ENCODE results near the gene FARS2. TPM values are rescaled to one million over a fixed set of nuclear protein-coding genes. Genes with fewer than 3 reads are reported as not detected.

FARS2 gene
- total RNA-seq, 1 experiment from 2014 or later: 17.8 TPM

DNA sequence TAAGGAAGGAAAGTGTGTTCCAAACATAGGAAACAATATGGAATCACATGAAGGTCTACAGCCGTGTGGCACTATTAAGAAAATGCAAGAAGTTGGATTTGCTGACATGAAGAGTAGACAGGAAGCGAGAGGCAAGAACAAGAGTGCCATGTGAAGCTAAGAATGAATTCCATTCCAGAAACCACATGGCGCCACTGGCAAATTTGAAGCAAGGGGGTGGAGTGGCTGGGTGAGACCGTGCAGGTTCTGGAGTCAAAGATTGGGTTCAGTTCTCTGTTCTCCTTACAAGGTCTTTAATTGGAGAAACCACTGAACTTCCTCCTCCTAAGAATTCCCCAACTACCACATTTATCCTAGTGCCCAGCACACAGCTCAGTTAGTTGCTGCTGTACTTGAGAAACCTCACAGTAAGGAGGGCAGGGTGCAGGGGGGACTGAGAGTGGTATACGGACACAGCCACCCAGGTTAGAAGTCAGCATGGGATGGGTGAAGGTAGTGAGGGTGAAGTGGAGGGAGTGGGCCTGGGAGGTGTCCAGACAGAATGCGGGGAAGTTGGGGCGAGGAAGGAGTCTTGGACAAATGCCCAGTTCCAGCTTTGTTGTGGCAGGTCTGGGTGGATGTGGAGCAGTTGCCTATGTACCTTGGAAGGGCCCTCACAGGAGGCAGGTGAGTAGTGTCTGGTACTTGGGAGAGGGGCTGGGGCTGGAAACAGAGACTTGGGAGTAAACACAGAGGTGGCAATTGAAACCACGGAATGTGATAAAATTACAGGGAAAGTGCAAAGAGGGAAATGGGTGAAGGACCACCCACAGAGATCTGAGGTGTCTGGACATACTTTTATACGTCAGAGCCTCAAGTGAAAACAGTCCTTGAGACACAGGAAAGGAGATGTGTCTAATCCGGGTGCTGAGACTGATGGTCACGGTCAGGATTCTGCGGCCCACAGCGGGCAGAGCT is 14.9 kb upstream of the FARS2 start:
- H3K4me1 ChIP-seq (ENCODE audit: insufficient read depth, low read length, poor library complexity, severe bottlenecking): peaks cover 13% of the 10 kb centered on the region
- no peak overlapping the region for H3K4me3 ChIP-seq (ENCODE audit: low read depth, low read length, poor library complexity, severe bottlenecking)
- TF ChIP-seq EZH2 (IDR thresholded peaks at IDR 0.05; ENCODE audit: borderline replicate concordance, low read depth, low read length, poor library complexity, severe bottlenecking): no peak
- TF ChIP-seq, protein P1, sequence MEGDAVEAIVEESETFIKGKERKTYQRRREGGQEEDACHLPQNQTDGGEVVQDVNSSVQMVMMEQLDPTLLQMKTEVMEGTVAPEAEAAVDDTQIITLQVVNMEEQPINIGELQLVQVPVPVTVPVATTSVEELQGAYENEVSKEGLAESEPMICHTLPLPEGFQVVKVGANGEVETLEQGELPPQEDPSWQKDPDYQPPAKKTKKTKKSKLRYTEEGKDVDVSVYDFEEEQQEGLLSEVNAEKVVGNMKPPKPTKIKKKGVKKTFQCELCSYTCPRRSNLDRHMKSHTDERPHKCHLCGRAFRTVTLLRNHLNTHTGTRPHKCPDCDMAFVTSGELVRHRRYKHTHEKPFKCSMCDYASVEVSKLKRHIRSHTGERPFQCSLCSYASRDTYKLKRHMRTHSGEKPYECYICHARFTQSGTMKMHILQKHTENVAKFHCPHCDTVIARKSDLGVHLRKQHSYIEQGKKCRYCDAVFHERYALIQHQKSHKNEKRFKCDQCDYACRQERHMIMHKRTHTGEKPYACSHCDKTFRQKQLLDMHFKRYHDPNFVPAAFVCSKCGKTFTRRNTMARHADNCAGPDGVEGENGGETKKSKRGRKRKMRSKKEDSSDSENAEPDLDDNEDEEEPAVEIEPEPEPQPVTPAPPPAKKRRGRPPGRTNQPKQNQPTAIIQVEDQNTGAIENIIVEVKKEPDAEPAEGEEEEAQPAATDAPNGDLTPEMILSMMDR (conservative IDR thresholded peaks at IDR 0.05; ENCODE audit: low read depth, low read length): no peak
- ChIA-PET CTCF (no interaction called here), POLR2A (ENCODE audit: low non-redundant PET) (no interaction called here)
- H3K9me3 ChIP-seq (ENCODE audit: low read depth, low read length, poor library complexity, severe bottlenecking): no peaks in the 10 kb centered on the region
- H3K36me3 ChIP-seq (ENCODE audit: insufficient read depth, low read length, poor library complexity, severe bottlenecking): peaks cover 3% of the 10 kb centered on the region
- no peaks in the 10 kb centered on the region for H3K27me3 ChIP-seq (replicated peaks; ENCODE audit: insufficient read depth, low read depth, low read length, poor library complexity)
- peak; percentile 15 for DNase-seq (ENCODE audit: low spot score)
- BruUV-seq (replicated peaks): no TSS peak
- intact Hi-C loops (cut with micrococcal nuclease; ENCODE audit: unreplicated experiment): no loop called here
- no peak overlapping the region for H3K27ac ChIP-seq (ENCODE audit: low read depth, low read length, poor library complexity, severe bottlenecking)

DNA sequence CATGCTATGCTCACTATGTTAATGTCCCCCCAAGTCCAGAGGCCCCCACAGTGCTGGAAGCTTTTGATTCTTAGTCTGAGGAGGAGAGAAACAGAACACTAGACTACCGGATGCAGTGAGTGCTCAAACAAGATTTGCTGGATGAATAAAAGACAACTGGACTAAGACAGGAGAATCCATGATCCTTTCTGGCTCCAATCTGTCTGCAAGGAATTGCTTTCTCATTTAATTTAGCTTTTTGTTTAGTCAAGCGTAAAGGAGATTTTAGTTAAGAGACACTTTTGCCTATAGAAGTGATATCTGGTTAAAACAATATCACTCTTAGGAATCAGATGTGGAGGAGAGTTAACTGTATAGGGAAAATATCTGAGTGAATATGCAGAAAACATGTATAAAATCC is 14.1 kb upstream of the FARS2 start:
- no peaks in the 10 kb centered on the region for H3K9me3 ChIP-seq (ENCODE audit: low read depth, low read length, poor library complexity, severe bottlenecking)
- no peak overlapping the region for H3K27ac ChIP-seq (ENCODE audit: low read depth, low read length, poor library complexity, severe bottlenecking)
- no peak for TF ChIP-seq EZH2 (IDR thresholded peaks at IDR 0.05; ENCODE audit: borderline replicate concordance, low read depth, low read length, poor library complexity, severe bottlenecking)
- TF ChIP-seq, protein P1 (conservative IDR thresholded peaks at IDR 0.05; ENCODE audit: low read depth, low read length): no peak
- H3K4me3 ChIP-seq (ENCODE audit: low read depth, low read length, poor library complexity, severe bottlenecking): no peak overlapping the region
- no peak for DNase-seq (ENCODE audit: low spot score)
- H3K4me1 ChIP-seq (ENCODE audit: insufficient read depth, low read length, poor library complexity, severe bottlenecking): peaks cover 13% of the 10 kb centered on the region
- ChIA-PET POLR2A (ENCODE audit: low non-redundant PET) (no interaction called here), CTCF (no interaction called here)
- peaks cover 3% of the 10 kb centered on the region for H3K36me3 ChIP-seq (ENCODE audit: insufficient read depth, low read length, poor library complexity, severe bottlenecking)
- H3K27me3 ChIP-seq (replicated peaks; ENCODE audit: insufficient read depth, low read depth, low read length, poor library complexity): no peaks in the 10 kb centered on the region
- no TSS peak for BruUV-seq (replicated peaks)
- intact Hi-C loops (cut with micrococcal nuclease; ENCODE audit: unreplicated experiment): no loop called here

DNA sequence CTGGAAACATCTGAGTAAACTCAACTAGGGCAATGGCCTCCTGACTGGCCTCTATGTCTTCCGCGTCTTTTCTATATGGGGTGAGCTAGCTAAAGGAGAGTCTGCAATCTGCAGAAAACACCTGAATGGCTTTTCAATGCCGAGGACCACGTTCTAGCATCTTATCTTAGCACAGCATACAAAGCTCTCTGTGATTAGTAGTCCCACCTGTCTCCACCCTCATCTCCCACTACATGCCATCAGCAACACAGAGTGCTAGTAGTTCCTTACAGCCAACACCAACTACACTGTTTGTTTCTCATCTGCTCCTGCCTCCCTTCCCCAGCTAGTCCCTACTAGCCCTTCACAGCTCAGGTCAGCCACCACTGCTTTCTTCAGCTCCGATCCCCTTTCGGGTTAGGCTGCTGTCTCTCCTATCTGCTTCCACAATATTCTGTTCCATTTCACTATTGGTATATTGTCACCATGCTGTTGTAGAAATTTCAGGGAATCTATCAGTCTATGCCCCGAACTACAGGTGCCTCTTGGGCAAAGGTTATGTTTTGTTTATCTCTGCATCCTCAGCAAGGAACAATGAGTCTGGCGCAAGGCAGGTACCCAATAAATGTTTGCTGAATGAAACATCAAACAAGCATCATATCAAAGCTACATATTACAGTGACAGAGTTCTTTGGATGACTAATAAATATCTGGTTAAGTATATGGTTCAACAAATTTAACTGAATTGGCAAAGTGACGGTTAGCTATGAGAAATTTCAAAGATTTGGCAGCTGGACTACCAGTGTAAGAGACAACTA is 12.8 kb upstream of the FARS2 start:
- Histone ChIP-seq H3K9me3 (ENCODE audit: low read depth, low read length, poor library complexity, severe bottlenecking) (no peaks in the 10 kb centered on the region), H3K36me3 (ENCODE audit: insufficient read depth, low read length, poor library complexity, severe bottlenecking) (peaks cover 3% of the 10 kb centered on the region), H3K4me1 (ENCODE audit: insufficient read depth, low read length, poor library complexity, severe bottlenecking) (peaks cover 13% of the 10 kb centered on the region), H3K27me3 (replicated peaks; ENCODE audit: insufficient read depth, low read depth, low read length, poor library complexity) (no peaks in the 10 kb centered on the region), H3K4me3 (ENCODE audit: low read depth, low read length, poor library complexity, severe bottlenecking) (no peak overlapping the region), H3K27ac (ENCODE audit: low read depth, low read length, poor library complexity, severe bottlenecking) (no peak overlapping the region)
- no peak for TF ChIP-seq EZH2 (IDR thresholded peaks at IDR 0.05; ENCODE audit: borderline replicate concordance, low read depth, low read length, poor library complexity, severe bottlenecking)
- TF ChIP-seq, protein P1 (conservative IDR thresholded peaks at IDR 0.05; ENCODE audit: low read depth, low read length): no peak
- intact Hi-C loops (cut with micrococcal nuclease; ENCODE audit: unreplicated experiment): no loop called here
- DNase-seq (ENCODE audit: low spot score): no peak
- ChIA-PET POLR2A (ENCODE audit: low non-redundant PET) (no interaction called here), CTCF (no interaction called here)
- no TSS peak for BruUV-seq (replicated peaks)

Measured in A673 (cell line).